Raji (cell line): ENCODE results near the gene PLXNA2.

Source experiments
- POLR2A ChIP-seq: IDR thresholded peaks from 2 replicates; pipeline ENCODE4 v1.6.1; 2011; ENCODE audit warnings: low read depth, low read length, control low read depth; ENCODE audit not compliant: insufficient read depth

PLXNA2 gene

DNA sequence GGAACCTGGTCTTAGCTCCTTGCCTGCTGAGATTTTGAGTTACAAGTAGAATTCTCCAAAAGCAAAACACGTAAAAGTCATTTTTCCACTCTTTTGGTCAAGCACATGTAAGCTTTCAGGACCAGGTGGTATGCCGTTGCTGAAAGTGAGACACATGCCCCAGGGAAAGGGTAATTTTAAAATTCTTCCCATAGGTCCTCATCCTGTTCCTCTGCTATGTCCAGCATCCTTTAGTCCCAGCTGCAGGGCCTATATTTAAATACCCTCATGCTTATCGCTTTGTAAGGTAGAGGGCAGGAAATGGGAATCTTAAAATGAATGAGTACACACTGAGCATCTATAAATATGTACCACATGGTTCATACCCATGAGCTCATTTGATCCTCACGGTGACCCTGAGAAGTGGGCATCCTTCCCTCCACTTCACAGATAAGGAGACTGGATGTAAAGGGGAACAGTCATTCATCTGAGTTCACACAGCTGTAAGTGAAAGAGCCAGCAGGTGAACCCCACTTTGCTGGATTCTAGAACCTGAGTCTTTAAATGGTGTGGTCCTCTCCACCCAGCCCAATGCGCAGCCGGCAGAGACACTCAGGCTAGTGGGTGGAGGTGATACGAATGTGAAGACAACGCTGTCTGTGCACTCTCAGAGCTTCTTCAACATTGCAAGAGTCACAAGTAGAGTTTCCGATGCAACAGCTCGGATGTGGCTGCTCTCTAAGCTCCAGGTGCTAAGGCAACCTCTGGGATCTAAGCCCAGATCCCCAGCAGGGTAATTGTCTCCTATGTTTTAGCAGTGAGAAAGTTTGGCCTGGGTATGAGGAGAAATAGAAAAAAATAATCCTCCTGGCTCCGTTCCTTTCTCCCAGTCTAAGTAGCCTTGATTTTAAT lies 163.5 kb downstream of the PLXNA2 start:
- no peak for TF ChIP-seq POLR2A

DNA sequence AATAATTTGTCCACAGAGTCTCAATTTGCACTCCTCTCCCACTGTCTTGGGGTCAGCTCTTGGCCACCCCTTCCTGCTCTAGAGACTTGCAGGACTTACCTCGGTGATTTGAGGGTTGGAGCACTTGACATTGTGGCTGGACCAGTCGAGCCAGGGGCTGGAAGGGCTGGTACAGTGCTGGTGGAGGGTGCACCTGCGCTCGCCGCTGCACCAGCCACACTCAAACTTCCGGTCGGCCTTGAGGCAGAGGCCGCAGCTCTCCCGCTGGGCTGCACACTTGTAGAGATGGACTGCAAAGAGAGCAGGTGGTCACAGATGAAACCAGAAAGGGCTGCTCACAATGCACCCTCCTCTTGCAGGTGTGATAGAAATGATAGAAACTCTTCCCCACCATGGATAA lies 165.0 kb downstream of the PLXNA2 start:
- no peak for TF ChIP-seq POLR2A

DNA sequence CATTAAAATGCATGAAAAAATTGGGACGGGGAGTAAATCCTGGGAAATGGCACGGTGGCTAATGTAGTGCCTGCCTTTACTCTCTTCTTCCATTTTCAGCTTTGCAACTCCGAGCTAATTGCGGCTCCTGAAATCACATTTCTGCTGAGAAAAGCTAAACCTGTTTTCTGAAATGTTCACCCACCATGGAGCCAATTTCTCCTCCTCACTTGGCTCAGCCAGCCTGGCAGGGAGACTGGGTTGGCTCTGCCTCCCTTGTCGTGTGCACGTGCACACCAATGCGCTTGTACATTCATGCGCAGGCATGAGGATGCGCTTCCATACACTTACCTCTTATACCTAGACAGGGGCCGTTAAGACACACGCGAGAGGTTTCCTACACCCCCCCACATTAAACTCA lies 165.4 kb downstream of the PLXNA2 start:
- no peak for TF ChIP-seq POLR2A

DNA sequence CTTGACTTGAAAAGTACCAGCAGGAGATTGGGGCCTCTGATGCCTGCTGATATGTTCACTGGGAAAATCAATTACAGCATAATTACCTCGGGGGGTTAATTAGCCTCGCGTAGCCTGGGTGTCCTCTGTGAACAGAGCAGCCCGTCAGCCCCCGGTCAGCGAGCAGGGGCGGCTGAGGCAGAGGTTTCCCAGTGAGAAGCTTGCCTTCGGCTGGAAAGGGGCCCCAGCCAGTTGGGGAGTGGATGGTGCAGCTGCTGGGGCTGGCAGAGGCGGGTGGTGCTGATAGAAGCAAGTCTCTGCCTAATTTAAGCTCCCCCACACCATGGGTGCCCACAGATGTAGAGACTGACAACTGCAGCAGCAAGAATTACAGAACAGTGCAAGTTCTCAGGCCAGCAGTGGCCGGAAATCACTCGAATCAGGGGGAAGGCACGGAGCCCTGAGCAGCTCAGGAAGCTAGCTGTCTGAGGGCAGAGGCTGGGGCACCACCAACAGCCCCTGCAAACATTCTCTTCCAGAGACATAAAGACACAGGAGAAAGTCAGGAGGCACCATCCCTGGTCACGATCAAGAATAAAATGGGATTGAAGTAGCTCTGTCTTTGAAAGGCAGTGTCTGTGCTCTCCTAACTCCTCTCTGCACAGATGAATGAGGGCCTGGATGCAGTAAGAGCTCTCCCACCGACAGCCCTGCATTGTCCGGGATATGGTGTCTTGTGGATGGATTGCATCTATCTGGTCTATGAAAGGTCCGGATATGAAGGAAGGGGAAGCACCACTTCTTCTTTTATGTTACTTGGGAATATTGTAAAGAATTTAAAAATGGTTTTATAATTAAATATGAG lies 166.7 kb downstream of the PLXNA2 start:
- no peak for TF ChIP-seq POLR2A

DNA sequence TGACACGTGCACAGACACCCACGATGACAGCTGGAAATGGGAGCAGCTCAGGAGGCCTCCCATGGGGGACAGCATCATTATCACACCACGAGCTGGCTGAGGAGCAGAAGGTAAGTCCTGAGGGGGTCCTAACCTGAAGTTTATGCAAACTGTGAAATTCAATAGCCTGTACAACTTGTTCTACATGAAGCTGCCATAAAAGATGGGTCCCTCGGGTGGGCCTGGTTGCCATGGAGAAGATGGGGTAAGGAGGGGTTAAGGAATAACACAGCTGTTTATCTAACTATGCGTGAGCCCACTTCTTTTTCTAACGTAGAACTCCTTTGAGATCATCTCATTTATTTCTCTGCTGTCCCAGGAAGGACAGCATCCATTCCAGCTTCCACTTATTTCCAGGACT lies 169.8 kb downstream of the PLXNA2 start:
- TF ChIP-seq POLR2A: no peak

DNA sequence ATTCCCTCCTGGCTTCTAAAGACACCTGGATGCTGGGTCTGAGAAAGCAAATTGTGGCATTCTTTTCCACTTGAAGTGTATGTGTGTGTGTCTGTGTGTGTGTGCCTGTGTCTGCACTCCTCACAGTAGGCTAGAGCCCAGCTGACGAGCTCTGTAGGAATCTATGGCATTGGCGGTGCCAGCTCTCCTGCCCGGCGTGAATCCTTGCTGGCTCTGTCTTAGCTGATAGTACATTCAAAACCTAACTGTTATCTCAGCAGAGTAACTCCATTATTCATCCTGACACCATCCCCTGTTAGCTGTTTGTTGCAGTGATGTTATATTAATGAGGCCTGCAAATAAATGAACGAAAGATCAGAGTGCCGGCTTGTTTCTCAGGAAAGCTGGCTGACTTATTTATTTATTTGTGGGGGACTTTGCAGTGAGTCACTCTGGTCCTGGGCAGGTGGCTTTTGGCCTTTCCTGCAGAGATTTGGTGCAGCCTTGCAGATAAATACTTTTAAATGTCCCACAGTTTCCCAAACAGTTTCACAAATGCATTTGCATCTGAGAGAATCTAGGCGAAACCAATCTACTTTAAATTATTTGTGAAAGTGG lies 172.7 kb downstream of the PLXNA2 start:
- TF ChIP-seq POLR2A: no peak

DNA sequence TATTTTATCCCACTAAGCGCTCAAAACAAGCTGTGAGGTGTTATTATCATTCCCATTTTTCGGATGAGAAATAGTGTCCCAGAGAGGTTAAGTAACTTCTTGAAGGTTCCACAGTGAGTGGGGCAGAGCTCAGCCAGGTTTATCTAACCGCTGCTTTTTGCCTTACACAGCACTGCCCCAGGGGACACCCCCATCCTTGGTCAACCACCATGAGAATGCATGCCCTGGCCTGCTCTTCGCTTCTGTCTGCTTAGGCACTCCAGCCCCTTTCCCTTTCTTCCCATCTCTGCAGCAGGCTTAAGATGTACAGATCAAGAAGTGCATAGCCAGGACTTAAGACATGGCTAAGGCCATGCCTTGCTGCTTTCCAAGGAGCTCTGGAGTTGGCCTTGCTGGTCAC lies 174.3 kb downstream of the PLXNA2 start:
- no peak for TF ChIP-seq POLR2A

DNA sequence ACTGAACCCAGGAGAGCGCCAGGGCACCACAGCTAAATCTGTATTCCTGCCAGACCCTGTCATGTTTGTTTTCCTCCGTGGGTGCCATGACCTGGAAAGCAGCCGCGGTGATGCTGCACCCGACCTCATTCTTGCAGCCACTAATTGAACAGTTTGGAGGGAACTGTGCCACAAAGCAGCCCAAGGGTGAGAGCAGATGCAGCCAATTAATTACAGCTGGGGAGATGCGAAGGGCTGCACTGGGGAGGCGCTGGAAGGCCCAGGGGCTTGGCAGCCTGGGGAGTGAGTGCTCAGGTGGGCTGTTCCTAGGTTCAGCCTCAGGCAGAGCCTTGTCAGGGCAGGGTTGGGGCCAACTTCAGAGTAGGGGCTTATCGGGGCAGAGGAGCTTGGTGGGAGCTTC lies 174.9 kb downstream of the PLXNA2 start:
- no peak for TF ChIP-seq POLR2A

DNA sequence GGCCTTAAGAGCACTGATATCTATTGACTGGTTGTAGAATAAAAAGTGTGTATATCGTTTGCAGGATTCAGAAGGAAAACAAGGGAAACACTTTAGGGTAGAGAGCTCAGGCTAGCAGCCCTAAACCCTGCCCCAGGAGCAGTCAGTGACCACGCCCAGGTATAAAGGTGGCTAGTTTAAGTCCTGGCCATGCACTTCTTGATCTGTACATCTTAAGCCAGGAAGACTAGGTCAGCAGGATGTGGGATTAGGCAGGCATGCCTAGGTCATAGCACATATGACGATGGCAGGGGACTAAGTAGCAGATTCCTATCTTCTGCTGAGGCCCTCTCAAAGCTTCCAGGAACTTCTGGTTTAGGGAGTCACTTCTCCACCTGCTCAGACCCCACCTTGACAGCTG lies 175.3 kb downstream of the PLXNA2 start:
- TF ChIP-seq POLR2A: no peak

DNA sequence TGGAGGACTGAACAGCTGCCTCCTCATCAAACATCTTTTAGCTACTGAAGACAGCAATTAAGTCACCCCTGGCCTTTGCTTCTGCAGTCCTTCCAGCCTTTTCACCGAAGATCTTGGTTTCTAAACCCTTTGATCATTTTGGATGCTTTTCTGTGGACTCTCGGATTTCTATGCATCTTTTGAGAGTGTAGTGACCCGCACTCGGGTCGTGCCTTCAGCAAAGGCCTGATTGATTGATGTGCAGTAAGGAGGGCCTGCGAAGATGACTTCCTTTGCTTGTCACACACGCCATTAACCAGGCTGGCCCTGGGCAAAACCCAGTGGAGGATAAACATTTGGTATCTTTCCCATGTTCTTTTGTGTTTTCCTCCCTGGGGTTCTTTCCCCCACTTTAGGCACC lies 175.8 kb downstream of the PLXNA2 start:
- TF ChIP-seq POLR2A: no peak

DNA sequence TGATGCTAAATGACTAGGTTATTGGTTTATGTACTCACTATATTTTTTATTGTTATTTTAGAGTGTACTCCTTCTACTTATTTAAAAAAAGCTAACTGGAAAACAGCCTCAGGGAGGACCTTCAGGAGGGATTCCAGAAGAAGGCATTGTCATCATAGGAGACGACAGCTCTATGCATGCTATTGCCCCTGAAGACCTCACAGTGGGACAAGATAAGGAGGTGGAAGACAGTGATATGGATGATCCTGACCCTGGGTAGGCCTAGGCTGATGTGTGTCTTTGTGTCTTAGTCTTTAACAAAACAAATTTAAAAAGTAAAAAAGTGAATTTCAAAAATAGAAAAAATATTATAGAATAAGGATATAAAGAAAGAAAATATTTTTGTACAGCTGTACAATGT lies 177.6 kb downstream of the PLXNA2 start:
- no peak for TF ChIP-seq POLR2A

DNA sequence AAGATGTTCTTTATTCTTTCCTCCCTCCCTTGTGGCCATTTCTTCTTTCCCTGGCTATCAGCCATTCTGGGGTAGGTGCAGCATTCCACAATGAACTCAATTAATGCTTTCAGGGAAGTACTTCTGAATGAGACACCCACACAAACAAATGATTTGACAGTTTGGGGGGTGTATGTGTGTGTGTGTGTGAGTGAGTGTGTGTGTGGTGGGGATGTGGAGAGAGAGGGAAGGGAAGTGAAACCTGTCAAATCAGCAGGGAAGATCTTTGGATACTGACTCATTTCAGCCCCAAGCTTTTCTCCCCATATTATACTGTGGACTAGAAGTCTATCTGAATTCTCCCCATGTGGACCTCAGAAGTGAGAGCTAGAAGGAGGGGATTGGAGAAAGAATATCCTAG lies 178.3 kb downstream of the PLXNA2 start:
- TF ChIP-seq POLR2A: no peak

DNA sequence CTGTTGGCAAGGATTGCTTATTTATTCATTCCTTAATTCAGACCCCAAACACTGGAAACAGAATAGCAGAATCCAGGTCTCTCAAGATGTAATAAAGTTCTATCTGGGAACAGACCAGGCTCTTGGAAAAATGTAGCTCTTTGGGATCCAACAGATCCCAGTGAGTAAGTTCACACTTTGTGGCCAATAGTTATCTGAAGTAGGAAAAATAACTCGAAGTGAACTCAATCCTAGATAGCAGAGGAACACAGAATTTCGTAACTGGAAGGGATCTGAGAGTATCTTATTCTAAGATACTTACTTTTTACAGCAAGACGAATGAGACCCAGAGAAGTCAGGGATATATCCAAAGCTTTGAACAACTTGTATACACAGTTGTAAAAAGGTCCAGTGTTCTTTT lies 182.6 kb downstream of the PLXNA2 start:
- no peak for TF ChIP-seq POLR2A

DNA sequence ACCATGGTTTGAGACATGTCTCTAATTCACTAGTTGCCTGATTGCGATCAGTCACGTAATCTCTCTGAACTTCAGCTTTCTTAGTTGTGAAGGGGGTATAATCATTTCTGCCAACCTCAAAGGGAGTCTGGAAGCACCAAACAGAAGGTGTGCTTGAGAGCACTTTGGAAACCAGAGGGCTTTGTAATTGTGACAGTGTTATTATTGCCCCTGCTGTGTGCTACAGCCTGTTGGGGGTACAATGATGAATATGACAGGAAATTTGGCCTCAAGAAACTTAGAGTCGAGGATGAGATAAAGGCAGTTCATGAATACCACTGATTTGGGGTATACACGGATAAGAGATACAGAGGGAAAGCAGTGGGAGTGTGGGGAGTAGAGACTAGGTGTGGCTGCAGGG lies 183.1 kb downstream of the PLXNA2 start:
- no peak for TF ChIP-seq POLR2A

DNA sequence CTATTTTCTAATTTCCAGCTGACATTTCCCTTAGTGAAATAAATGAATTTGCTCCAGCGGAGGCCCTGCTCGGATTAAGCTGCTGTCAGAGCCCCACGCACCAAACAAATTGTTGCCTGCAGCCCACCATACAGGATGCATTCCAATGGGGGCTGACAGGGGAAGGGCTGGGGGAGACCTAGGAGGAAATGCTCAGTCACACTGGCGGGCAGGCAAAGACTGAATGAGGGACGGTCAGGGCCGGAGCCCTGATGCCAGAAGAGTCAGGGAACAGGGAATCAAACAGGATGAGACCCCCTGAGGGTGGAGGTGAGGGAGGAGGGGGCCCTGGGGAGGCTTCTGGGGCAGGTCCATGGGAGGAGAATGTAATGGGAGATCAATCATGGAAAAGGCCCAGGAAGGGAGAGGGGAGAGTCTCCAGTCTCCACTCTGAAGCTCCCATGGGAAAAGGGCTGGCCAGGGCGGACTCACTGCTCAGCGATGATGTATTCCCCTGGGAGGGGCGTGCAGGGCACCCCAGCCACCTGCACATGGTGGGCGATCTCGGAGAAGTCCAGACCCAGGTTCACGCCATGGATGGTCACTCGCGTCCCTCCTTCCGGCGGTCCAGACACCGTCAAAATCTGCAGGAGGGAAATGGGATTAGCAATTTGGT lies 183.8 kb downstream of the PLXNA2 start:
- no peak for TF ChIP-seq POLR2A
